ENCODE results near the gene CYP21A2. TPM values are rescaled to one million over a fixed set of nuclear protein-coding genes. Genes with fewer than 3 reads are reported as not detected.
"Not testable (repeated sequence)": the region's sequence is repeated elsewhere in the genome, so short reads cannot be mapped to it uniquely, and the experiment has no call there.

CYP21A2 gene
- total RNA-seq, 1 donor from 2014 or later: 2.0 TPM

GRCh38 chr6:32022100-32022499, 16.1 kb upstream of the CYP21A2 start:
- intact Hi-C loops (cut with DNase I); DNase-seq (ENCODE audit: low spot score): not testable (repeated sequence)

- DNase-seq (ENCODE audit: low spot score); intact Hi-C loops (cut with DNase I): not testable (repeated sequence)
Measured at GRCh38 chr6:32028631-32029030, 9.6 kb upstream of the CYP21A2 start.

GRCh38 chr6:32029553-32029952, 8.7 kb upstream of the CYP21A2 start:
- DNase-seq (ENCODE audit: low spot score); intact Hi-C loops (cut with DNase I): not testable (repeated sequence)

GRCh38 chr6:32035283-32036013, 2.8 kb upstream of the CYP21A2 start:
- intact Hi-C loops (cut with DNase I); DNase-seq (ENCODE audit: low spot score): not testable (repeated sequence)

GRCh38 chr6:32037136-32037535, 1.1 kb upstream of the CYP21A2 start:
- DNase-seq (ENCODE audit: low spot score); intact Hi-C loops (cut with DNase I): not testable (repeated sequence)

GRCh38 chr6:32038878-32039277, 663 bp downstream of the CYP21A2 start:
- DNase-seq (ENCODE audit: low spot score); intact Hi-C loops (cut with DNase I): not testable (repeated sequence)

- intact Hi-C loops (cut with DNase I): not testable (repeated sequence)
Measured at GRCh38 chr6:32039321-32040274, 1.4 kb downstream of the CYP21A2 start.

GRCh38 chr6:32040299-32041049, 2.3 kb downstream of the CYP21A2 start:
- intact Hi-C loops (cut with DNase I); DNase-seq (ENCODE audit: low spot score): not testable (repeated sequence)

More at GRCh38 chr6:32039321-32040274, 1.4 kb downstream of the CYP21A2 start:
- DNase-seq (ENCODE audit: low spot score): not testable (repeated sequence)

- intact Hi-C loops (cut with DNase I); DNase-seq (ENCODE audit: low spot score): not testable (repeated sequence)
Measured at GRCh38 chr6:32041050-32041321, 2.8 kb downstream of the CYP21A2 start.

GRCh38 chr6:32041385-32041784, 3.2 kb downstream of the CYP21A2 start:
- DNase-seq (ENCODE audit: low spot score); intact Hi-C loops (cut with DNase I): not testable (repeated sequence)

- intact Hi-C loops (cut with DNase I); DNase-seq (ENCODE audit: low spot score): not testable (repeated sequence)
Measured at GRCh38 chr6:32042276-32042675, 4.1 kb downstream of the CYP21A2 start.

GRCh38 chr6:32043589-32044380, 5.6 kb downstream of the CYP21A2 start:
- intact Hi-C loops (cut with DNase I); DNase-seq (ENCODE audit: low spot score): not testable (repeated sequence)

- intact Hi-C loops (cut with DNase I); DNase-seq (ENCODE audit: low spot score): not testable (repeated sequence)
Measured at GRCh38 chr6:32044916-32045315, 6.7 kb downstream of the CYP21A2 start.

GRCh38 chr6:32045811-32046449, 7.7 kb downstream of the CYP21A2 start:
- no peak for DNase-seq (ENCODE audit: low spot score)
- intact Hi-C loops (cut with DNase I): loop anchor here (2.0 kb wide), 1 partner anchor 63 kb away; the partner anchor contains the start of gene TNXB

- intact Hi-C loops (cut with DNase I): loop anchor here (2.0 kb wide), 1 partner anchor 62 kb away; the partner anchor contains the start of gene TNXB
- DNase-seq (ENCODE audit: low spot score): no peak
Measured at GRCh38 chr6:32046450-32047083, 8.4 kb downstream of the CYP21A2 start.

- DNase-seq (ENCODE audit: low spot score): no peak
- intact Hi-C loops (cut with DNase I): loop anchor here (2.0 kb wide), 1 partner anchor 62 kb away; the partner anchor contains the start of gene TNXB
Measured at GRCh38 chr6:32047084-32047478, 8.9 kb downstream of the CYP21A2 start.

- DNase-seq (ENCODE audit: low spot score): no peak
- intact Hi-C loops (cut with DNase I): loop anchor here (2.0 kb wide), 1 partner anchor 61 kb away; the partner anchor contains the start of gene TNXB
Measured at GRCh38 chr6:32047539-32047854, 9.3 kb downstream of the CYP21A2 start.
